ENCODE data around the gene JMJD1C.

Gene JMJD1C

GRCh38 chr10:63132651-63133055, 333.1 kb downstream of the JMJD1C start:
- DNase-seq (ENCODE audit: low spot score): no peak

GRCh38 chr10:63129888-63130287, 335.9 kb downstream of the JMJD1C start:
- no peak for DNase-seq (ENCODE audit: low spot score)

GRCh38 chr10:63128443-63128842, 337.3 kb downstream of the JMJD1C start:
- DNase-seq (ENCODE audit: low spot score): no peak

- DNase-seq (ENCODE audit: low spot score): no peak
These were observed 340.3 kb downstream of the JMJD1C start for GRCh38 chr10:63125459-63125858.

GRCh38 chr10:63123727-63124362, 341.9 kb downstream of the JMJD1C start:
- DNase-seq (ENCODE audit: low spot score): no peak

- no peak for DNase-seq (ENCODE audit: low spot score)
These were observed 345.2 kb downstream of the JMJD1C start for GRCh38 chr10:63120554-63120953.

GRCh38 chr10:63119041-63119440, 346.7 kb downstream of the JMJD1C start:
- DNase-seq (ENCODE audit: low spot score): no peak
